Gastroesophageal sphincter (tissue), 4 donors: ENCODE measurements around the gene INHA. TPM values are rescaled to one million over a fixed set of nuclear protein-coding genes. Genes with fewer than 3 reads are reported as not detected.

Source experiments
- ATAC-seq: fragments of 150-250 bp; one replicate; pipeline ENCODE4 v1.9.1; 2016; ENCODE audit warnings: mild to moderate bottlenecking, moderate library complexity
- H3K27ac ChIP-seq, 4 donors: fragments of 200-600 bp; sonication (generic) in 3 of 4; 1 replicate in 3 of 4; 2 replicates in 1 of 4; pipeline ENCODE4 v1.5.1; 2016 to 2019
- H3K27me3 ChIP-seq: fragments of 200-600 bp; sonication (generic); one replicate; pipeline ENCODE4 v1.5.1; 2019
- H3K36me3 ChIP-seq, 2 donors: fragments of 200-600 bp; sonication (generic); one replicate each; pipeline ENCODE4 v1.5.1; 2019; ENCODE audit warnings: control low read depth in 1 of 2
- H3K4me1 ChIP-seq, 3 donors: fragments of 200-600 bp; sonication (generic); 1 replicate in 2 of 3; 2 replicates in 1 of 3; pipeline ENCODE4 v1.5.1; 2016 to 2019; ENCODE audit warnings: control low read depth in 2 of 3
- H3K4me3 ChIP-seq, 2 donors: fragments of 200-600 bp; sonication (generic); one replicate each; pipeline ENCODE4 v1.5.1; 2019; ENCODE audit warnings: mild to moderate bottlenecking in 1 of 2, moderate library complexity in 1 of 2
- H3K9me3 ChIP-seq, 3 donors: fragments of 200-600 bp; sonication (generic); one replicate each; pipeline ENCODE4 v1.5.1; 2017 to 2019; ENCODE audit warnings: control low read depth in 2 of 3
- CTCF ChIP-seq, 4 experiments: fragments of 200-600 bp in 2 of 4; fragments of 450-650 bp in 2 of 4; sonication (generic) in 1 of 4; IDR thresholded peaks; one replicate each; pipeline ENCODE4 v1.5.1; 2017 to 2019; ENCODE audit warnings: antibody characterized with exemption in 4 of 4, mild to moderate bottlenecking in 2 of 4, moderate library complexity in 2 of 4
- EP300 ChIP-seq: sonication (generic); formaldehyde crosslinking; IDR thresholded peaks from one replicate; pipeline ENCODE4 v1.6.1; 2017; ENCODE audit warnings: antibody characterized with exemption, mild to moderate bottlenecking
- POLR2A ChIP-seq, 2 donors: fragments of 450-650 bp; IDR thresholded peaks; one replicate each; pipeline ENCODE4 v1.6.1; 2017; ENCODE audit warnings: antibody characterized with exemption in 2 of 2, mild to moderate bottlenecking in 2 of 2, moderate library complexity in 1 of 2
- POLR2AphosphoS5 ChIP-seq: sonication (generic); formaldehyde crosslinking; IDR thresholded peaks from one replicate; pipeline ENCODE4 v1.6.1; 2017; ENCODE audit warnings: antibody characterized with exemption
- WGBS, 2 donors: methylation state at CpG; one replicate each; pipeline ENCODE4 v1.1.5; 2018; ENCODE audit warnings: low coverage in 1 of 2; 5-methylcytosine and 5-hydroxymethylcytosine counted together
- small RNA-seq, 4 donors: library from RNA; depleted of rRNA; stranded (forward); fragments of <200 nt; gene quantifications; one replicate each; pipeline ENCODE3, GENCODE V24; 2016
- total RNA-seq, 4 donors: library from RNA; depleted of rRNA; stranded (reverse); fragments of >200 nt; gene quantifications; one replicate each; pipeline ENCODE4 v1.1.0, GENCODE V29; 2016

The INHA gene
- total RNA-seq, 4 donors from 2014 or later = 1.8 to 4.4 TPM; not detected in 2

GRCh38 chr2:219625179-219625578 lies 53.1 kb downstream of the INHA start:
- no peak overlapping the region for H3K4me3 ChIP-seq
- ATAC-seq = no peak
- H3K27me3 ChIP-seq = no peaks in the 10 kb centered on the region
- no peak overlapping the region for H3K27ac ChIP-seq
- H3K9me3 ChIP-seq = no peaks in the 10 kb centered on the region
- H3K36me3 ChIP-seq = no peaks in the 10 kb centered on the region
- WGBS, 2 donors = 85% methylated on average over 5 of the region's 5 CpGs; no CpG with 5 or more reads in 1 of the 2 donors
- peaks cover 0 to 22% (median 6%) of the 10 kb centered on the region in 3 donors for H3K4me1 ChIP-seq
- TF ChIP-seq POLR2A (IDR thresholded peaks at IDR 0.05) = no peak
- no peak for TF ChIP-seq EP300
- TF ChIP-seq POLR2AphosphoS5 = no peak
- TF ChIP-seq CTCF (IDR thresholded peaks at IDR 0.05) = no peak

Small RNA genes lying within 50 kb of the gene (small RNA-seq; reads per million reads assigned to genes)
- gene MIR3132 (0 reads per million in 4 donors), gene RN7SKP213 (0 reads per million in 4 donors)

Other genes with a start within 250 kb of the INHA start
- not detected for gene RESP18, start 239.6 kb upstream of the INHA start, total RNA-seq
- 10 to 100 TPM; 37.8 to 76.9 (median 59.2) TPM for gene DNPEP, start 184.4 kb upstream of the INHA start, total RNA-seq
- over 10,000 TPM; 10,852 to 31,720 (median 15,007) TPM for gene DES, start 153.9 kb upstream of the INHA start, total RNA-seq
- gene SPEG, start 137.5 kb upstream of the INHA start, total RNA-seq = 100 to 1,000 TPM in 3 of 4 donors, 10 to 100 TPM in 1; 90.2 to 307 (median 214) TPM
- gene GMPPA, start 73.4 kb upstream of the INHA start, total RNA-seq = 10 to 100 TPM; 11.3 to 26.4 (median 14.2) TPM
- under 1 TPM in 1 of 4 donors, not detected in 3; 0.16 TPM for gene ASIC4, start 57.8 kb upstream of the INHA start, total RNA-seq
- gene CHPF, start 28.5 kb upstream of the INHA start, total RNA-seq = 10 to 100 TPM; 36.0 to 66.0 (median 54.8) TPM
- 1 to 10 TPM; 1.6 to 9.5 (median 4.1) TPM for gene TMEM198, start 28.3 kb upstream of the INHA start, total RNA-seq
- 100 to 1,000 TPM in 1 of 4 donors, 10 to 100 TPM in 3; 73.2 to 118 (median 81.6) TPM for gene OBSL1, start 771 bp upstream of the INHA start, total RNA-seq
- 10 to 100 TPM in 3 of 4 donors, 1 to 10 TPM in 1; 7.0 to 19.2 (median 14.7) TPM for gene STK11IP, start 25.5 kb downstream of the INHA start, total RNA-seq
- 10 to 100 TPM; 10.4 to 30.6 (median 12.4) TPM for gene SLC4A3, start 55.3 kb downstream of the INHA start, total RNA-seq